ENCODE data around the gene SMAD9.

DNA sequence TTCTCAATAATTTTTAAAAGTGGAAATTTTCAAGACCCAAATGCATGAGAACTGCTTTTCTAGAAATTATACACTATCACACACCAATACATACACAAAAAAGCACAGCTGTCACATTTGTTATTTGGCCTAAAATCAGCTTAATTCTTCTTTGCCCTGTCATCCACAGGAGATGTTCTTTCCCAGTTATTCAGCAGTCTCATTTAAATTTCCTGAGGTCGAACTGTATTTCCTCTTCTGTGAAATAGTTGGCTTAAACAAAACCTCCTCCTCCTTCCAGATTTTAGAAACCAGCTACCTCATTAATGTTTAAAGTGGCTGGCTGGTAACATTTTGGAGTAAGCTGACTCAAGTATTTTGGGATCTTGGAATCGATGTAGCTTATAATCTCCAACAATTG, 39.1 kb downstream of the SMAD9 start:
- TF ChIP-seq, protein P1, sequence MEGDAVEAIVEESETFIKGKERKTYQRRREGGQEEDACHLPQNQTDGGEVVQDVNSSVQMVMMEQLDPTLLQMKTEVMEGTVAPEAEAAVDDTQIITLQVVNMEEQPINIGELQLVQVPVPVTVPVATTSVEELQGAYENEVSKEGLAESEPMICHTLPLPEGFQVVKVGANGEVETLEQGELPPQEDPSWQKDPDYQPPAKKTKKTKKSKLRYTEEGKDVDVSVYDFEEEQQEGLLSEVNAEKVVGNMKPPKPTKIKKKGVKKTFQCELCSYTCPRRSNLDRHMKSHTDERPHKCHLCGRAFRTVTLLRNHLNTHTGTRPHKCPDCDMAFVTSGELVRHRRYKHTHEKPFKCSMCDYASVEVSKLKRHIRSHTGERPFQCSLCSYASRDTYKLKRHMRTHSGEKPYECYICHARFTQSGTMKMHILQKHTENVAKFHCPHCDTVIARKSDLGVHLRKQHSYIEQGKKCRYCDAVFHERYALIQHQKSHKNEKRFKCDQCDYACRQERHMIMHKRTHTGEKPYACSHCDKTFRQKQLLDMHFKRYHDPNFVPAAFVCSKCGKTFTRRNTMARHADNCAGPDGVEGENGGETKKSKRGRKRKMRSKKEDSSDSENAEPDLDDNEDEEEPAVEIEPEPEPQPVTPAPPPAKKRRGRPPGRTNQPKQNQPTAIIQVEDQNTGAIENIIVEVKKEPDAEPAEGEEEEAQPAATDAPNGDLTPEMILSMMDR (IDR thresholded peaks at IDR 0.05) = no peak
- TF ChIP-seq POLR2A (IDR thresholded peaks at IDR 0.05) (no peak), POLR2AphosphoS5 (IDR thresholded peaks at IDR 0.05; ENCODE audit: insufficient read depth in 1 of 2, low read depth in 1 of 2) (no peak)
